Measurements from ENCODE around the gene RAB11FIP4.

Gene RAB11FIP4

DNA sequence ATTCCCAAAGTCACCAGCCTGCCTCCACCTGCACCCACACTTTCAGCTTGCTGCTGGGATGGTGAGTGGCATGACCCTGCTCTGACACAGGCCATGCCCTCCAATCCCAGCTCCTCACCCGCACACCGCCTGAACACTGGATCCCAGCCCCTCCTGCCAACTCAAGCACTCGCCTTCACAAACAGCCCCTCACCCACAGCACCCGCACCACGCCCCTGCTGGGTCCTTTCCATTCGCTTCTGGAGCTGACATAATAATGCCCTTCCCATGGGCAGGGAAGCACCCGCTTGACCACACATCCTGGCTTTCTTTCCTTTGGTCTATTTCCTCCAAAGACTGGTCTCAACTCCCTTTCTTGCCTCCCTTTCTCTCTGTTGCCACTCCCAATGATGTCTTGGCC, 57.6 kb downstream of the RAB11FIP4 start:
- TF ChIP-seq SPI1 (IDR thresholded peaks at IDR 0.05; ENCODE audit: borderline replicate concordance, low read depth) (no peak), GABPA (IDR thresholded peaks at IDR 0.05; ENCODE audit: low read depth) (no peak), CTCF (IDR thresholded peaks at IDR 0.05; ENCODE audit: insufficient read depth, low read length) (no peak), POLR2AphosphoS5 (IDR thresholded peaks at IDR 0.05; ENCODE audit: low read depth) (no peak)
- TF ChIP-seq, protein P1, sequence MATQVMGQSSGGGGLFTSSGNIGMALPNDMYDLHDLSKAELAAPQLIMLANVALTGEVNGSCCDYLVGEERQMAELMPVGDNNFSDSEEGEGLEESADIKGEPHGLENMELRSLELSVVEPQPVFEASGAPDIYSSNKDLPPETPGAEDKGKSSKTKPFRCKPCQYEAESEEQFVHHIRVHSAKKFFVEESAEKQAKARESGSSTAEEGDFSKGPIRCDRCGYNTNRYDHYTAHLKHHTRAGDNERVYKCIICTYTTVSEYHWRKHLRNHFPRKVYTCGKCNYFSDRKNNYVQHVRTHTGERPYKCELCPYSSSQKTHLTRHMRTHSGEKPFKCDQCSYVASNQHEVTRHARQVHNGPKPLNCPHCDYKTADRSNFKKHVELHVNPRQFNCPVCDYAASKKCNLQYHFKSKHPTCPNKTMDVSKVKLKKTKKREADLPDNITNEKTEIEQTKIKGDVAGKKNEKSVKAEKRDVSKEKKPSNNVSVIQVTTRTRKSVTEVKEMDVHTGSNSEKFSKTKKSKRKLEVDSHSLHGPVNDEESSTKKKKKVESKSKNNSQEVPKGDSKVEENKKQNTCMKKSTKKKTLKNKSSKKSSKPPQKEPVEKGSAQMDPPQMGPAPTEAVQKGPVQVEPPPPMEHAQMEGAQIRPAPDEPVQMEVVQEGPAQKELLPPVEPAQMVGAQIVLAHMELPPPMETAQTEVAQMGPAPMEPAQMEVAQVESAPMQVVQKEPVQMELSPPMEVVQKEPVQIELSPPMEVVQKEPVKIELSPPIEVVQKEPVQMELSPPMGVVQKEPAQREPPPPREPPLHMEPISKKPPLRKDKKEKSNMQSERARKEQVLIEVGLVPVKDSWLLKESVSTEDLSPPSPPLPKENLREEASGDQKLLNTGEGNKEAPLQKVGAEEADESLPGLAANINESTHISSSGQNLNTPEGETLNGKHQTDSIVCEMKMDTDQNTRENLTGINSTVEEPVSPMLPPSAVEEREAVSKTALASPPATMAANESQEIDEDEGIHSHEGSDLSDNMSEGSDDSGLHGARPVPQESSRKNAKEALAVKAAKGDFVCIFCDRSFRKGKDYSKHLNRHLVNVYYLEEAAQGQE (IDR thresholded peaks at IDR 0.05; ENCODE audit: insufficient replicate concordance, low read depth): no peak
- Histone ChIP-seq H3K27ac (replicated peaks) (no peak overlapping the region), H3K27me3 (ENCODE audit: insufficient read depth, poor library complexity, severe bottlenecking) (no peaks in the 10 kb centered on the region), H3K4me3 (replicated peaks; ENCODE audit: insufficient read depth, low read length) (no peak overlapping the region)
- no peak for DNase-seq (ENCODE audit: low read depth in 1 of 2, low spot score in 1 of 2)

- H3K27me3 ChIP-seq (ENCODE audit: insufficient read depth, poor library complexity, severe bottlenecking): no peaks in the 10 kb centered on the region
- TF ChIP-seq POLR2AphosphoS5 (IDR thresholded peaks at IDR 0.05; ENCODE audit: low read depth) (no peak), SPI1 (IDR thresholded peaks at IDR 0.05; ENCODE audit: borderline replicate concordance, low read depth) (no peak), GABPA (IDR thresholded peaks at IDR 0.05; ENCODE audit: low read depth) (no peak), CTCF (IDR thresholded peaks at IDR 0.05; ENCODE audit: insufficient read depth, low read length) (no peak)
- TF ChIP-seq, protein P1 (IDR thresholded peaks at IDR 0.05; ENCODE audit: insufficient replicate concordance, low read depth): no peak
- no peak overlapping the region for H3K4me3 ChIP-seq (replicated peaks; ENCODE audit: insufficient read depth, low read length)
- H3K27ac ChIP-seq (replicated peaks): no peak overlapping the region
- no peak for DNase-seq (ENCODE audit: low read depth in 1 of 2, low spot score in 1 of 2)
These were observed 58.3 kb downstream of the RAB11FIP4 start for GRCh38 chr17:31449746-31450145.

DNA sequence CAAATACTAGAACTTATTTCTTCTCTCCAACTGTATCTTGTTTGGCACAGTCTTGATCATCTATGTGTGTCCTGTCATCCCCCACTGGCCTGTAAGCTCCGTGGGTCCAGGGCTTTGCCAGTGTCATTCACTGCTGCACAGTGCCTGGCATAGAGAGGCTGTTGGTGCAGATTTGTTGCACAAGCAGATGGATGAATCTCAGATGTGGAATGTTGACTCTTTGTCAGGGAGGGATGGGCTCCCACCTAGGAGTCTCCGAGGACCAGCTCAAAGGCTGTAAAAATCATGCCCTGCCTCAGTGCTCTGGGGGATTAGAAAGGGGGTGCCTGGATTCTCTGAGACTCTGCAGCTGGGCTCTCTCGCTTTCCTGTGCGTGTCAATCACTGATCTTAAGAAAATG, 60.6 kb downstream of the RAB11FIP4 start:
- H3K27me3 ChIP-seq (ENCODE audit: insufficient read depth, poor library complexity, severe bottlenecking): no peaks in the 10 kb centered on the region
- no peak for DNase-seq (ENCODE audit: low read depth in 1 of 2, low spot score in 1 of 2)
- no peak for TF ChIP-seq GABPA (IDR thresholded peaks at IDR 0.05; ENCODE audit: low read depth)
- TF ChIP-seq, protein P1 (IDR thresholded peaks at IDR 0.05; ENCODE audit: insufficient replicate concordance, low read depth): no peak
- TF ChIP-seq POLR2AphosphoS5 (IDR thresholded peaks at IDR 0.05; ENCODE audit: low read depth): no peak
- TF ChIP-seq SPI1 (IDR thresholded peaks at IDR 0.05; ENCODE audit: borderline replicate concordance, low read depth): no peak
- no peak for TF ChIP-seq CTCF (IDR thresholded peaks at IDR 0.05; ENCODE audit: insufficient read depth, low read length)
- no peak overlapping the region for H3K4me3 ChIP-seq (replicated peaks; ENCODE audit: insufficient read depth, low read length)
- H3K27ac ChIP-seq (replicated peaks): no peak overlapping the region
